Astrocyte (in vitro differentiated cells and primary cell): Measurements from ENCODE around the gene IFNLR1.

ENCODE experiments used
- EZH2 ChIP-seq: IDR thresholded peaks from 2 replicates; pipeline ENCODE4 v1.6.1; 2012; ENCODE audit warnings: mild to moderate bottlenecking, low read length, inconsistent platforms; ENCODE audit not compliant: insufficient read depth
- TF ChIP-seq, protein P1 (sequence below): IDR thresholded peaks from 2 replicates; pipeline ENCODE4 v1.5.1; 2011; ENCODE audit warnings: low read depth, mild to moderate bottlenecking, inconsistent platforms, low read length, moderate library complexity; ENCODE audit not compliant: insufficient read depth

DNA sequence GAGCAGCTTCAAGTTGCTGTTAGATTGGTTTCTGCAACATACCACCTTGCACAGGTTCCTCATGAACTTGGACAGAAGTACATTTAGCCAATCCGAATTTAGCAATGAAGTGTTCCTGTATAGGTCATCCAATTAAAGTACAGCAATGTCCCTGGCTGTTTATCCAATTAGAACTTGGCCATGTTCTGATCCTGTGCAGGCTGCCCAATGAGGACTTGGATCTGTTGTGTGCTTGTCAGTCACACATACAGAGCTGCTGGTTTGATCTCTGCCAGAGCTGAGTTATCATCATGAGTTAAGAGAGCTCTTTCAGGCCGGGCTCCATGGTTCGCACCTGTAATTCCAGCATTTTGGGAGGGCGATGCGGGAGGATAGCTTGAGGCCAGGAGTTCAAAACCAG, 22.0 kb upstream of the IFNLR1 start:
- TF ChIP-seq EZH2: no peak
- TF ChIP-seq, protein P1, sequence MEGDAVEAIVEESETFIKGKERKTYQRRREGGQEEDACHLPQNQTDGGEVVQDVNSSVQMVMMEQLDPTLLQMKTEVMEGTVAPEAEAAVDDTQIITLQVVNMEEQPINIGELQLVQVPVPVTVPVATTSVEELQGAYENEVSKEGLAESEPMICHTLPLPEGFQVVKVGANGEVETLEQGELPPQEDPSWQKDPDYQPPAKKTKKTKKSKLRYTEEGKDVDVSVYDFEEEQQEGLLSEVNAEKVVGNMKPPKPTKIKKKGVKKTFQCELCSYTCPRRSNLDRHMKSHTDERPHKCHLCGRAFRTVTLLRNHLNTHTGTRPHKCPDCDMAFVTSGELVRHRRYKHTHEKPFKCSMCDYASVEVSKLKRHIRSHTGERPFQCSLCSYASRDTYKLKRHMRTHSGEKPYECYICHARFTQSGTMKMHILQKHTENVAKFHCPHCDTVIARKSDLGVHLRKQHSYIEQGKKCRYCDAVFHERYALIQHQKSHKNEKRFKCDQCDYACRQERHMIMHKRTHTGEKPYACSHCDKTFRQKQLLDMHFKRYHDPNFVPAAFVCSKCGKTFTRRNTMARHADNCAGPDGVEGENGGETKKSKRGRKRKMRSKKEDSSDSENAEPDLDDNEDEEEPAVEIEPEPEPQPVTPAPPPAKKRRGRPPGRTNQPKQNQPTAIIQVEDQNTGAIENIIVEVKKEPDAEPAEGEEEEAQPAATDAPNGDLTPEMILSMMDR: no peak
